HEK293 (cell line): Measurements from ENCODE around the gene ZDHHC8.

ENCODE experiments used
- CTCF ChIA-PET: fragments of 350-600 bp; formaldehyde crosslinking; extraction: SDS; loops from one replicate; lab custom pipeline; 2021; ENCODE audit warnings: antibody characterized with exemption; lab: Yijun Ruan, JAX
- POLR2A ChIA-PET: fragments of 300-600 bp; formaldehyde crosslinking; extraction: SDS; loops from one replicate; lab custom pipeline; 2020; ENCODE audit warnings: antibody characterized with exemption, inconsistent platforms; lab: Yijun Ruan, JAX
- H3K27ac ChIP-seq: fragments of 200-500 bp; sonication (Bioruptor generic); 2 replicates; pipeline ENCODE4 v1.5.1; 2014; ENCODE audit warnings: low read depth, low read length, control low read depth, inconsistent platforms; ENCODE audit errors: extremely low read depth
- H3K36me3 ChIP-seq, 2 experiments: fragments of 200-500 bp in 1 of 2; sonication (Bioruptor generic) in 1 of 2; 1 replicate in 1 of 2; 2 replicates in 1 of 2; pipeline ENCODE4 v1.5.1; 2014 to 2017; ENCODE audit warnings: inconsistent platforms in 2 of 2, low read length in 2 of 2; ENCODE audit not compliant: control insufficient read depth in 2 of 2, insufficient read depth in 1 of 2
- H3K4me1 ChIP-seq: fragments of 200-500 bp; sonication (Bioruptor generic); 2 replicates; pipeline ENCODE4 v1.5.1; 2014; ENCODE audit warnings: mild to moderate bottlenecking, low read length, inconsistent platforms; ENCODE audit not compliant: control insufficient read depth, insufficient read depth
- H3K4me3 ChIP-seq: 2 replicates; pipeline ENCODE4 v1.5.1; 2011; ENCODE audit warnings: low read depth, mild to moderate bottlenecking, control low read depth, low read length, moderate library complexity
- H3K9me3 ChIP-seq: fragments of 200-500 bp; sonication (Bioruptor generic); 2 replicates; pipeline ENCODE4 v1.5.1; 2014; ENCODE audit warnings: low read depth, low read length, inconsistent platforms; ENCODE audit not compliant: control insufficient read depth, insufficient read depth
- BCL11B ChIP-seq: fragments of 450-650 bp; formaldehyde crosslinking; IDR thresholded peaks from 2 replicates; pipeline ENCODE4 v1.5.1; 2016; ENCODE audit warnings: low read depth, missing biosample characterization, missing genetic modification characterization
- KLF10 ChIP-seq: fragments of 450-650 bp; IDR thresholded peaks from 2 replicates; pipeline ENCODE4 v1.5.1; 2018; ENCODE audit warnings: missing biosample characterization, mild to moderate bottlenecking, missing genetic modification characterization
- ZIC2 ChIP-seq: fragments of 450-650 bp; formaldehyde crosslinking; IDR thresholded peaks from 2 replicates; pipeline ENCODE4 v1.5.1; 2016; ENCODE audit warnings: missing biosample characterization, missing genetic modification characterization
- ZNF146 ChIP-seq: fragments of 450-650 bp; formaldehyde crosslinking; IDR thresholded peaks from 2 replicates; pipeline ENCODE4 v1.5.1; 2016; ENCODE audit warnings: missing biosample characterization, missing genetic modification characterization
- ZNF292 ChIP-seq: fragments of 450-650 bp; formaldehyde crosslinking; IDR thresholded peaks from 2 replicates; pipeline ENCODE4 v1.5.1; 2016; ENCODE audit warnings: low read depth, missing biosample characterization, missing genetic modification characterization, borderline replicate concordance
- ZNF394 ChIP-seq: fragments of 450-650 bp; formaldehyde crosslinking; IDR thresholded peaks from 2 replicates; pipeline ENCODE4 v1.5.1; 2016; ENCODE audit warnings: missing biosample characterization, missing genetic modification characterization, mild to moderate bottlenecking, moderate library complexity, borderline replicate concordance
- ZNF398 ChIP-seq: fragments of 450-650 bp; formaldehyde crosslinking; IDR thresholded peaks from 2 replicates; pipeline ENCODE4 v1.5.1; 2017; ENCODE audit warnings: missing biosample characterization, missing genetic modification characterization
- ZNF580 ChIP-seq: fragments of 450-650 bp; formaldehyde crosslinking; IDR thresholded peaks from 2 replicates; pipeline ENCODE4 v1.5.1; 2016; ENCODE audit warnings: missing biosample characterization, missing genetic modification characterization
- ZNF658 ChIP-seq: fragments of 450-650 bp; formaldehyde crosslinking; IDR thresholded peaks from 2 replicates; pipeline ENCODE4; 2016; ENCODE audit warnings: missing biosample characterization, missing genetic modification characterization
- ZNF664 ChIP-seq: fragments of 450-650 bp; formaldehyde crosslinking; IDR thresholded peaks from 2 replicates; pipeline ENCODE4 v1.5.1; 2016; ENCODE audit warnings: missing biosample characterization, missing genetic modification characterization
- ZSCAN16 ChIP-seq: fragments of 450-650 bp; formaldehyde crosslinking; IDR thresholded peaks from 2 replicates; pipeline ENCODE4 v1.5.1; 2016; ENCODE audit warnings: missing biosample characterization, missing genetic modification characterization
- TF ChIP-seq, protein P1 (sequence below): fragments of 450-650 bp; formaldehyde crosslinking; IDR thresholded peaks from 2 replicates; pipeline ENCODE4 v1.5.1; 2016; ENCODE audit warnings: missing biosample characterization, missing genetic modification characterization
- TF ChIP-seq, protein P2 (sequence below): fragments of 450-650 bp; formaldehyde crosslinking; IDR thresholded peaks from 2 replicates; pipeline ENCODE4 v1.5.1; 2016; ENCODE audit warnings: missing biosample characterization, missing genetic modification characterization
- TF ChIP-seq, protein P3 (sequence below): IDR thresholded peaks from 2 replicates; pipeline ENCODE4 v1.6.1; 2011; ENCODE audit warnings: mild to moderate bottlenecking, low read depth, low read length, borderline replicate concordance

Gene ZDHHC8

GRCh38 chr22:20160041-20160440 is 28.4 kb downstream of the ZDHHC8 start:
- Histone ChIP-seq H3K4me3 (no peak overlapping the region), H3K36me3 (no peaks in the 10 kb centered on the region)

GRCh38 chr22:20164863-20165262 is 33.3 kb downstream of the ZDHHC8 start:
- TF ChIP-seq ZIC2 (tag by site-specific recombination): peak; percentile 70
- no peak for TF ChIP-seq ZNF292 (tag by site-specific recombination)
- TF ChIP-seq ZSCAN16: peak; percentile 87
- TF ChIP-seq KLF10 (tag by site-specific recombination): no peak
- no peak for TF ChIP-seq BCL11B
- ChIA-PET POLR2A (no interaction called here), CTCF (no interaction called here)
- Histone ChIP-seq H3K27ac (no peak overlapping the region), H3K4me1 (no peaks in the 10 kb centered on the region), H3K36me3 (no peaks in the 10 kb centered on the region), H3K4me3 (no peak overlapping the region), H3K9me3 (no peaks in the 10 kb centered on the region)

More at GRCh38 chr22:20160041-20160440, 28.4 kb downstream of the ZDHHC8 start:
- CTCF ChIA-PET: interaction anchor here (0.7 to 1.6 kb wide), 5 partner anchors 13 to 125 kb away, joined by 3 to 11 read pairs (median 4); no protein-coding TSS in a partner anchor
- peak; percentile 95 for TF ChIP-seq ZNF394 (tag by site-specific recombination)
- TF ChIP-seq ZNF664 (tag by site-specific recombination): no peak
- TF ChIP-seq, protein P1, sequence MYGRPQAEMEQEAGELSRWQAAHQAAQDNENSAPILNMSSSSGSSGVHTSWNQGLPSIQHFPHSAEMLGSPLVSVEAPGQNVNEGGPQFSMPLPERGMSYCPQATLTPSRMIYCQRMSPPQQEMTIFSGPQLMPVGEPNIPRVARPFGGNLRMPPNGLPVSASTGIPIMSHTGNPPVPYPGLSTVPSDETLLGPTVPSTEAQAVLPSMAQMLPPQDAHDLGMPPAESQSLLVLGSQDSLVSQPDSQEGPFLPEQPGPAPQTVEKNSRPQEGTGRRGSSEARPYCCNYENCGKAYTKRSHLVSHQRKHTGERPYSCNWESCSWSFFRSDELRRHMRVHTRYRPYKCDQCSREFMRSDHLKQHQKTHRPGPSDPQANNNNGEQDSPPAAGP (tag by site-specific recombination): 0 out of 2 replicates have a peak, but pooled peaks have one; percentile 29
- TF ChIP-seq ZNF580 (tag by site-specific recombination): no peak
- TF ChIP-seq, all 188 proteins: peak for 2
- no peaks in the 10 kb centered on the region for H3K9me3 ChIP-seq
- no peak overlapping the region for H3K27ac ChIP-seq
- POLR2A ChIA-PET: interaction anchor here (0.6 to 1.1 kb wide), 4 partner anchors 12 to 511 kb away, joined by 6 to 10 read pairs (median 7); no protein-coding TSS in a partner anchor
- no peaks in the 10 kb centered on the region for H3K4me1 ChIP-seq

DNA sequence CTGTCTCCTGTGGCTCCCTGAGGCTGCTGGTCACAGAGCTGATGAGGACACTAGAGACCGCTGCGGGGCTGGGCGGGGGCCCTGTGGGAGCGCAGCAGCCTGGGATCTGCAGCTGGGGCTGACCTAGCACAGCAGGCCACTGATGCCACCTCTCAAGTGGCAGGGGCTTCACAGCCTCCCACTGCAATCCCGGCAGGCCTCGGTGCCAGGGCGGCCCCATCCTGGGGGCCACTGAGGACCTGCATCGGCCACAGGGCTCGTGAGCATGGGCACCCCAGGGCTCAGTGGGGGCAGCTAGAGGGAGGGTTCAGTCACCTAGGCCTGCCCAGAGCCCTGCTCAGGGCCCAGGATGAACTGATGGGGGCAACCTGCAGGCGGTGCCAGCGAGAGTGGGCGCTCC is 33.8 kb downstream of the ZDHHC8 start:
- Histone ChIP-seq H3K4me1 (no peaks in the 10 kb centered on the region), H3K9me3 (no peaks in the 10 kb centered on the region), H3K4me3 (no peak overlapping the region)
- TF ChIP-seq, protein P2, sequence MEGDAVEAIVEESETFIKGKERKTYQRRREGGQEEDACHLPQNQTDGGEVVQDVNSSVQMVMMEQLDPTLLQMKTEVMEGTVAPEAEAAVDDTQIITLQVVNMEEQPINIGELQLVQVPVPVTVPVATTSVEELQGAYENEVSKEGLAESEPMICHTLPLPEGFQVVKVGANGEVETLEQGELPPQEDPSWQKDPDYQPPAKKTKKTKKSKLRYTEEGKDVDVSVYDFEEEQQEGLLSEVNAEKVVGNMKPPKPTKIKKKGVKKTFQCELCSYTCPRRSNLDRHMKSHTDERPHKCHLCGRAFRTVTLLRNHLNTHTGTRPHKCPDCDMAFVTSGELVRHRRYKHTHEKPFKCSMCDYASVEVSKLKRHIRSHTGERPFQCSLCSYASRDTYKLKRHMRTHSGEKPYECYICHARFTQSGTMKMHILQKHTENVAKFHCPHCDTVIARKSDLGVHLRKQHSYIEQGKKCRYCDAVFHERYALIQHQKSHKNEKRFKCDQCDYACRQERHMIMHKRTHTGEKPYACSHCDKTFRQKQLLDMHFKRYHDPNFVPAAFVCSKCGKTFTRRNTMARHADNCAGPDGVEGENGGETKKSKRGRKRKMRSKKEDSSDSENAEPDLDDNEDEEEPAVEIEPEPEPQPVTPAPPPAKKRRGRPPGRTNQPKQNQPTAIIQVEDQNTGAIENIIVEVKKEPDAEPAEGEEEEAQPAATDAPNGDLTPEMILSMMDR: no peak
- TF ChIP-seq, protein P3, sequence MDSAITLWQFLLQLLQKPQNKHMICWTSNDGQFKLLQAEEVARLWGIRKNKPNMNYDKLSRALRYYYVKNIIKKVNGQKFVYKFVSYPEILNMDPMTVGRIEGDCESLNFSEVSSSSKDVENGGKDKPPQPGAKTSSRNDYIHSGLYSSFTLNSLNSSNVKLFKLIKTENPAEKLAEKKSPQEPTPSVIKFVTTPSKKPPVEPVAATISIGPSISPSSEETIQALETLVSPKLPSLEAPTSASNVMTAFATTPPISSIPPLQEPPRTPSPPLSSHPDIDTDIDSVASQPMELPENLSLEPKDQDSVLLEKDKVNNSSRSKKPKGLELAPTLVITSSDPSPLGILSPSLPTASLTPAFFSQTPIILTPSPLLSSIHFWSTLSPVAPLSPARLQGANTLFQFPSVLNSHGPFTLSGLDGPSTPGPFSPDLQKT: no peak
- TF ChIP-seq ZNF146 (tag by site-specific recombination) (no peak), ZNF398 (tag by site-specific recombination) (no peak), ZNF658 (no peak), ZIC2 (tag by site-specific recombination) (no peak)
- TF ChIP-seq, all 188 proteins: peak for 0
- no peak overlapping the region for H3K27ac ChIP-seq
- ChIA-PET CTCF (no interaction called here), POLR2A (no interaction called here)
- no peaks in the 10 kb centered on the region for H3K36me3 ChIP-seq
